UCSD-AML1 (cell line): ENCODE results near the gene ALG11.
"Not testable (repeated sequence)": the region's sequence is repeated elsewhere in the genome, so short reads cannot be mapped to it uniquely, and the experiment has no call there.

Experiments
- DNase-seq: peaks from one replicate; lab custom pipeline; 2025; ENCODE audit not compliant: unreplicated experiment; lab: John Stamatoyannopoulos, UW

Gene ALG11, protein sequence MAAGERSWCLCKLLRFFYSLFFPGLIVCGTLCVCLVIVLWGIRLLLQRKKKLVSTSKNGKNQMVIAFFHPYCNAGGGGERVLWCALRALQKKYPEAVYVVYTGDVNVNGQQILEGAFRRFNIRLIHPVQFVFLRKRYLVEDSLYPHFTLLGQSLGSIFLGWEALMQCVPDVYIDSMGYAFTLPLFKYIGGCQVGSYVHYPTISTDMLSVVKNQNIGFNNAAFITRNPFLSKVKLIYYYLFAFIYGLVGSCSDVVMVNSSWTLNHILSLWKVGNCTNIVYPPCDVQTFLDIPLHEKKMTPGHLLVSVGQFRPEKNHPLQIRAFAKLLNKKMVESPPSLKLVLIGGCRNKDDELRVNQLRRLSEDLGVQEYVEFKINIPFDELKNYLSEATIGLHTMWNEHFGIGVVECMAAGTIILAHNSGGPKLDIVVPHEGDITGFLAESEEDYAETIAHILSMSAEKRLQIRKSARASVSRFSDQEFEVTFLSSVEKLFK

DNA sequence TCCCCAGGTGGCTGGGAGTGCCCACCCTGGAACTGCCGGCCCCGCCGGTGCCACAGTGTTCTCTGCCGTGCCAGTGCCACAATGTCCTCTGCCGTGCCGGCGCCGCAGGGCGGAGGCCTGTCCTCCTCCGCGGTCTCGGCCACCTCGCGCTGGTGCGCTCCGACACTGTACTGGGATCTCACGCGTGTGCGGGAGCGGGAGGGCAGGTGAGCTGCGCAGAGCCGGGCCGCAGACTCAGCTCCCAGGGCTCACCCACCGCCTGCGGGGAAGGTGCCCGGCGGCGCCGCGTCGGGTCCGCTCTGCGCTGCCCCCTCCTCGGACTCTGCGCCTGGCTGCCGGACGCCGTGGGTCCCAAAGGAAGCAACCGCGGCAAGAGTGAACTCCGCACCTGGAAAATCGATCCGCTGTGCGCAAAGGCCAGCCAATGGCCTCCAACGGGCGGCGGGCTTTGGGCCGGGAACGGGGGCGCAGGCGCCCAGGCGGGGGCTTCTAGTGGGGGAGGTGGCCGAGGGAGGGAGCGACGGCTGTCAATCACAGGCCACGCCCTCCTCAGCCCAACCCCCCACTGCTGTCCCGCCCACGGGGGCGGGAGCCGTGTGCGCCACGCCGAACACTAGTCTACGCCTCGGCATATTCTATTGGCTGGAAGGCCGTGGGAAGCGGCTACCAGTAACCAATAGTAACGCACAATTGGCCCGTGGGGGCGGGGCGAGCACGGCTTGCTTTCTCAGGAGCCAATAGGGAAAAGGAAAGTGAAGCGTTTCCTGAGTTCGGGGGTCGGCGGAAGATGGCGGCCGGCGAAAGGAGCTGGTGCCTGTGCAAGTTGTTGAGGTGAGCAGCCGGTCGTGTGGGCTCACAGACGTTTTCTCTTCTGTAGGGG lies at the start of gene ALG11:
Gene ALG11 (plus strand): TSS at position 767 of the 880 bp plus-strand sequence. CDS start 21 bp downstream, at position 788.
- peak; percentile 99 for DNase-seq

DNA sequence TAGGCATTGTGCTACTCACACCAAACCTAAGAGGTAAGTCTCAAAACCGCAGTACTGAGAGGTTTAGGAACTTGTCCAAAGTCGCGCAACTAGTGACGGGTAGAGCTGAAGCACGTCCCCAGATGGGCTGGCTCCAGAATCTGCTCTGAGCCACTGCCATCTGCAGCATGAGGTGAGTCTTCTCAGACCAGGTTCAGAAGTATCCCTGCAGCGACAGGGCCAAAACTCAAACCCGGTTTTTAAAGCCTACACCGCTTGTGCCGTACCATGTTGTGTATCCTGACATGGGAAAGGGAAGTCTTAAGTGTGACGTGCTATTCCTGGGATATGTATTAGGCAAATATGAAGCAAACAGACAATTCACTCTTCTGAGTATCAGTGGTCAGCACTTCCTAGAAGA lies 46.0 kb upstream of the ALG11 start:
- no peak for DNase-seq

DNA sequence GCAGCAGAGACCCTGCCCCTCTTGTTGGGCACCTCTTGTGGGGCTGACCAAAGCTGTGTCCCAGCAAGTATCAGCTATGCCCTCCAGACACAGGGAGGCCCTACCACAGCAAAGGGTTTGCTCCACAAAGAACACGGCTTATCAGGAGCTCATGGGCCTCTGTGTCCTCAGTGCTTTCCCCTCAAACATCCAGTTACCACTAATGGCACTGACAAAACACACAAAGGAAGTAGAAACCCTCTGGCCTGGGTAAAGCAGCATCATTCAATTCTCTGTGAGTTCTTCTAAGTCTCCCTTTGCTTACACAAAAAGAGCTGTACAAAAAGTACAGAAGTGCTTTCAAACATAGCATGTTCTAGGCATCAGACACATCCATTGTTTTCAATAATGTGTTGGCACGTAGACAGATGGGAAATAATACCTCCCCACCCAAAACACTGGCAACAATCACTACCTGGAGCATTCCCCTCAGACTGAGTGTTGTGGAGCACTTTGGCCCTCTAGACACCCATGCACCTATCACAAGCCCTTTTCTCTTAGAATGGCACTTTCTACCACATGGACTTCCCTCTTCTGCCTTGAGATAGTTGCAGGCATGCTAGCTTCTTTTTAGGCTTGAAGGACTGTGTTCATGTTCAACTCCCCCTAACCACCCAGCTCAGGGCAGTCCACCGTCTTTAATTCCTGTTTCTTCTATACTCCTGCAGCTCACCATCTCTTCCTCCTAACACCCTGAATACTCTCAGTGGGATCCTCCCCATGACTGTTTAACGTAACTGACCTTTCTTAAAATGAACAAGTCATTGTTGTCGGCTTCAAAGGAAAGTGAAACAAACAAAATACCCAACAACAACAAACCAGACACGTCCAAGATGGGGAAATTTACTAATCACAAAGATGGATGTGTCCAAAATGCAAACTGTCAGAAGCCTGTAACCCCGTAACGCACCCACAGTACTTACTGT lies 44.4 kb upstream of the ALG11 start:
- DNase-seq: no peak

DNA sequence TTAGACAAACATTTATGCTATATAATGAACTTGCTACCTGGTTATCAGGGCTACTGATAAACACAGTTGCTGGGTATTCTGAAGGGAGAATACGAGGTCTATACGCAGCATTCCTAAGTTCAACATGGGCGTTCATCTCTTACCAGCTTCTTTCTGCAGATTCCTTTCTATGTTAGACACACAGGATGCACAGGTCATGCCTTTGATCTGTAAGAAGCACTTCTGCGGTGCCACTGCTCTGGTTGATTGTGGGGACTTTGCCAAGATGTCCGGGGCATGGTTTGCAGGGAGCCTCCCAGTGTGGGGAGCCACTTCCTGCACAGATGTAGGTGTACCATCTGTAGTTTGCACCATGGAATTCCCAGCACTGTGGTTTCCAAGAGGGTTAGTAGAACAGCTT lies 41.8 kb upstream of the ALG11 start:
- no peak for DNase-seq

DNA sequence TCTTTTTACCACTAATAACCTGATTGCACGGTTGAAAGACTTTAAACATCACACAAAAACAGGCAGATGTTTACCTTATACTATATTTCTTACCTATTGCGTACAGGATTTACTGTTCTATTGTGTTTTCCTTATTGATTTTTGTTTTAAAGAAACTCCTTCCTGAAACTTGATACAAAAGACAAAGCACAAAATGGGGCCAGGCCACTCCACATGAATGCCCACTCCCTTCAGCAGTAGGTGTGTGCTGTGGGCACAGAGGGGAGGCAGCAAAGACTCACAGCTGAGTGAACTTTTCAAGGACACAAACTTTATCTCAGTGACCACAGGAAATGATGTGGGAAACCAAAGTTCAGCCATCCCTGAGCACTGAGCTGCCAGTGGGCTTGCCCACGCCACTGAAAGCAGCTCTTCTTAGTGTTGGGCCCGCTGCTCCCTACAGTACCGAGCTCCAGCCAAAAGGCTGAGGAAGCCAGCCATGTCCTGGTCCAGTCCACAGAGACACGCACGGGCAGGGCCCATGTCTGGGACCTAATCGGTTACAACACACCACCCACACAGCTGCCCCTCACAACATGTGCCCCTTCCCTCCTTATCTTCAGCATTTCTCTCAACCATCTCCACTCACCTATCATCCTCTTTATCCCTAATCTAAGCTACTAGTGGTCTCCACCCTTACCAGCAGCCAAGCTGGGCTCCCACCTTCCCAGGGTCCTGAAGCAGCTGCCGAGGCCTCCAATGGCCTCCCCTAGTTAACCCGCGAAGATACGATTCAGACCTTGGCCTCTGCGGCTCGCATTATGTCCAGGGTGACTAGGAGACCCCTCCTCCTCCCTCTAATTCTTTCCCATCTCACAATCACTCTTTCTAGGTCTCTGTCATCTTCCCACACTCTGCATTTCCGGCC lies 40.4 kb upstream of the ALG11 start:
- no peak for DNase-seq

DNA sequence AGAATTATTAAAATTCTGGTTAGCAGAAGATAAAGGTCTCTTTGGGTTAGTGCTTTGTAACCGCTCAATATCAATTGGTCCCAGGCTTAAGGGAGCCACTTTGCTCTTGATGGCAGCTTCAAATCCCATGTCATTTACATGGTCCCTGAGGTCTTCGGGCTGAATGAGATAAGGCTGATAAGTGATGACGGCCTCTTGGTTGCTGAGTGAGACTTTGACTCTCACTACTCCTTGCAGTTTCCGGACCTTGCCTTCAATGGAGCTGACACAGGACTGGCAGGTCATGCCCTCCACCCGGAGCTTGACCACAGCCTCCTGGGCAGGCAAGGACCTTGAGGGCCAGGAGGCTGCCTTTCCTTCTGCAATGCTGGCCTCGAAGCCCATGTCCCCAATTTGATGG lies 37.7 kb upstream of the ALG11 start:
- DNase-seq: no peak

DNA sequence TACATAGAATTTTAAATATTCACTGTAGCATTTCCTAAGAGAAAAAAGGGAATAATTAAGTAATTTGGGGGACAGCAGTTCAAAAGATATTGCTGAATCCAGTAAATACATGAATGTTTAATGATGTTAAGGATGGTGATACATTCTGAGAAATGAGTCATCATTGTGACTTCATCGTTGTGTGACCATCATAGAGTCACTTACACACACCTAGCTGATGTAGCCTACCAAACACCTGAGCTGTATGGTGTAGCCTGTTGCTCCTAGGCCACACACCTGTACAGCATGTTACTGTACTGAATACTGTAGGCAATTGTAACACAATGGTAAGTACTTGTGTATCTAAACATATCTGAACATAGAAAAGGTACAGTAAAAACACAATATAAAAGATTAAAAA lies 35.8 kb upstream of the ALG11 start:
- no peak for DNase-seq

DNA sequence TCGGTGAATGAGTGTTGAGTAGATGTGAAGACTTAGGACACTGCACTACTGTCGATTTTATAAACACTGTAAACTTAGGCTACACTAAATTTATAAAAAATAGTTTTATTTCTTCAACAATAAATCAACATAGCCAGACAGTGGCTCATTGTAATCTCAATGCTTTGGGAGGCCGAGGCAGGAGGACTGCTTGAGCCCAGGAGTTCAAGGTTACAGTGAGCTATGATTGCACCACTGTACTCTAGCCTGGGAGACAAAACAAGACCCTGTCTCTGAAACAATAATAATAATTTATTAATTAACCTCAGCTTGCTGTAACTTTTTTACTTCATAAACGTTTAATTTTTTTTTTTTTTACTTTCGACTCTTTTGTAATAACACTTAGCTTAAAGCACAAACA lies 35.3 kb upstream of the ALG11 start:
- no peak for DNase-seq

DNA sequence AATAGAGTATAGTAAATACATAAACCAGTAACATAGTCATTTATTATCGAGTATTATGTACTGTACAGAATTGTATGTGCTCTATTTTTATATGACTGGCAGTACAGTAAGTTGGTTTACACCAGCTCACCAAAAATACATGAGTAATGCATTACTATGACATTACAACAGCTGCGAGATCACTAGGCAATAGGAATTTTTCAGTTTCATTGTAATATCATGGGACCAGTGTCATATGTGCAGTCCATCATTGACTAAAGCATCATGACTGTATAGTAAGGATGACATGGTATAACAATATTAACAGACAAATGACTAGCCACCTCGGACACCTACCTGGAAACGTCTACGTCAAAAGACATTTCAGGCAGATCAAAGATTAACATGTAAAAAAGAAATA lies 34.6 kb upstream of the ALG11 start:
- no peak for DNase-seq

DNA sequence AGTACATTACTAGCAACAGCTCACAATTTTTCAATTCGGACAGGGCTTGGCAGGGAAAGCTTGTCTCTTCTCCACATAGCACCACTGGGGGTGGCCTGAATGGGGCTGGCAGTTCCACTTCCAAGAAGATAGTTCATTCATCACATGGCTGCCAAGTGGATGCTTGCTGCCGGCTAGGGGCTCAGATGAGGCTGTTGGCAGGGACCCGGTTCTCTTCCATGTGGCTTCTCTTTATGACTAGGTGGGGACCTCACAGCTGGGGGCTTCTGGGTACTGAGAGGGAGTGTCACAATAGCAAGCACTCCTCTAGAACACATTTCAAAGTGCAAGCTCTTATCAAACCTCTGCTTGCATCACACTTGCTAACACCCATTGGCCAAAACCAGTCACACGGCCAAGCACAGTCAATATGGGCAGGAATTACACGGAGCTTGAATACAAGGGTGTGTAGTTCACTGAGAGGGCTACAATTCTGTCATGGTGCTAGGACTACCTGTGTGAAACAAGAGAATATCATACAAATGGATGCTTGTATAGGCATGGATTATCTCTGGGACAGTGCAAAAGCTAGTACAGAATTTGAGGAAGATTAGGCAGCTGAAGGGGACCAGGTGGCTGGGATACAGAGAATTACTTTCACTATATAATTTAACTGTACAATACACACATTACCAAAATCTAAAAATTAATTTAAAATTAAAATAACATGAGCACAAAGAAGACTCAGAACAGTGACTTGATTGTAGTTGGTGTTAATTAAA lies 33.2 kb upstream of the ALG11 start:
- DNase-seq: no peak

DNA sequence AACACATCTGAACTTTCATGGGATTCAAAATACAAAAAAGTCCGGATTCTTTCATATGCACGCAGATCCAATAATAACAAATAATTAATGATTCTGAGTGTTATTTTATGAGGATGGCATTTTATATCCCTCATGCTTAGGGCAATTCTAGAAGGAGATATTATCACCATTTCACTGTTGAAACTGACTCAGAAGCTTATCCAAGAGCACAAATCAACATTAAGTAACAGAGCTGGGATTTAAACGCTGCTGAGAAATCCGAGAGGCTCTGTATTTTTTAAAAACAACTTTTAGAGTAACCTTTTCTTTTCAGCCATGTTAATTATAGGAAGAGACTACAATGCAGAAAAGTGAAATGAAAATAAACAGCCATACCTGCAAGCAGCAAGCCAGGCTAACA lies 31.3 kb upstream of the ALG11 start:
- no peak for DNase-seq

DNA sequence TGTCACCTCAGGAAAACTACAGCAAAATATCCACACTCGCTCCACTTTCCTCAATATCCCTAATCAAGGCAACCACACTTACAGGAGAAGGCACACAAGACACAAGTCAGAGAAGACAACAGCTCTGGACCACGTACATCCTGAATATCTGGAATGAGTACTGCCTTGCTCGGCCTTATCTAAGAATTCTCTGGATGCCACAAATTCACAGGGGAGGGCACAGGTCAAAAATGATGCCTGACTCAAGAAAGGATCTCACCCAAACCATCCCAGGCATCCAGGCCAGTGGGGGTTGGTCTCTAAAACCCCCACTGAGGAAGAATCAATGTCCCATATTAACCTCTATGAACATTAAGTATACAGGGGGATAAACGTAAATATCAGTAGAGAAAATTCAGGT lies 30.8 kb upstream of the ALG11 start:
- DNase-seq: no peak

DNA sequence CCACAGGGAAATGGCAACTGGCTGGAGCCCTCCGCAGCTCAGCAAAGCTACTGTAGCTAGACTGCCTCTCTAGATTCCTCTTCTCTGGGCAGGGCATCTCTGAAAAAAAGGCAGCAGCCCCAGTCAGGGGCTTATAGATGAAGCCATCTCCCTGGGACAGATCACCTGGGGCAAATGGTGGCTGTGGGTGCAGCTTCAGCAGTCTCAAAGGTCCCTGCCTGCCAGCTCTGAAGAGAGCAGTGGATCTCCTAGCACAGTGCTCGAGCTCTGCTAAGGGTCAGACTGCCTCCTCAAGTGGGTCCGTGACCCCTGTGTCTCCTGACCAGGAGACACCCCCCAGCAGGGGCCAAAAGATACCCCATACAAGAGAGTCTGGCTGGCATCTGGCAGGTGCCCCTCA lies 28.9 kb upstream of the ALG11 start:
- not testable (repeated sequence) for DNase-seq

DNA sequence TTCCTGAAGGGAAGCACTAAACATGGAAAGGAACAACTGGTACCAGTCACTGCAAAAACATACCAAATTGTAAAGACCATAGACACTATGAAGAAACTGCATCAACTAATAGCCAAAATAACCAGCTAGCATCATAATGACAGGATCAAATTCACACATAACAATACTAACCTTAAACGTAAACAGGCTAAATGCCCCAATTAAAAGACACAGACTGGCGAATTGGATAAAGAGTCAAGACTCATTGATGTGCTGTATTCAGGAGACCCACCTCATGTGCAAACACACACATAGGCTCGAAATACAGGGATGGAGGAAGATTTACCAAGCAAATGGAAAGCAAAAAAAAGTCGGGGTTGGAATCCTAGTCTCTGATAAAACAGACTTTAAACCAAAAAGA lies 27.3 kb upstream of the ALG11 start:
- DNase-seq: not testable (repeated sequence)

DNA sequence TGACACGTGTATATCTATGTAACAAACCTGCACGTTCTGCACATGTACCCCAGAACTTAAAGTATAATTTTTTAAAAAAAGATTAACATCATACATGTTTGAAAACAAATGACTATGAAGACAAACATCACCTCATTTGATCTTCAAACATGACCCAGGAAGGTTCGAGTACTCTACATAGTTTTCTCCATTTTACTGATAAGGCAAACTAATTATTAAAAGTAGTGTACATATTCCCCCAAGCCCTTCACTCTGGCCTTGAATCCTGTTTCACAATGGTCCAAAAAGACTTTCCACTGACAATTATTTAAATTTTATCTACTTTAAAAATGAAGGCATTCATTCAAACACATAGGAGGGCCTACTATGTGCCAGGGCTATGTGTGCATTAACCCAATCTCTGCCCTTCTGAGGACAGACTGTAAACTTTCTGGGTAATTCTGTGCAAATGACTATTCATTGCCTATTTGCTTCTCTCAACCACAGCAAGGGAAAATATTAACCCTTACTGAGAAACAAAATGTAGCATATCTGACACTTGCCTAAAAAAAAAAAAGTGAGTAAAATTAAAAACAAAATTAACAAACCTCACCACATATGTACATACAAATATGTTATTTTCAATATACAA lies 23.1 kb upstream of the ALG11 start:
- DNase-seq: no peak

DNA sequence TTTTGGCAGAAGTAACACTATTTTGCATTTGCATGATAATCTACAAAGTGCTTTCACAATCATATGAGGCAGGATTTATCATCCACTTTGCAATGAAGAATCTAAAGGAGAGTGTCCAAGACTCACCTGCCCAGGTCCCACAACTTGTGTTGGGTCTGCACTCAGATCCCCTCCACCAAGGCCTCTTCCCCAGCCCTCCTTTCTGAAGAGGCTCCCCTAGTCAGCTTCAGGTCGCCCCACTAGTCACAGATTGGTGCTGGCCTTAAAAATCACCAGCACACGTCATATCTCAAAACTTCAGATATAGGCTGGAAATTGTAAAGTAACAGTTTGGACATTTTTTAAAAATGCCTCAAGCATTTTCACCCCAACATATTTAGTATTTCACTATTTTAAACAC lies 18.5 kb upstream of the ALG11 start:
- no peak for DNase-seq

DNA sequence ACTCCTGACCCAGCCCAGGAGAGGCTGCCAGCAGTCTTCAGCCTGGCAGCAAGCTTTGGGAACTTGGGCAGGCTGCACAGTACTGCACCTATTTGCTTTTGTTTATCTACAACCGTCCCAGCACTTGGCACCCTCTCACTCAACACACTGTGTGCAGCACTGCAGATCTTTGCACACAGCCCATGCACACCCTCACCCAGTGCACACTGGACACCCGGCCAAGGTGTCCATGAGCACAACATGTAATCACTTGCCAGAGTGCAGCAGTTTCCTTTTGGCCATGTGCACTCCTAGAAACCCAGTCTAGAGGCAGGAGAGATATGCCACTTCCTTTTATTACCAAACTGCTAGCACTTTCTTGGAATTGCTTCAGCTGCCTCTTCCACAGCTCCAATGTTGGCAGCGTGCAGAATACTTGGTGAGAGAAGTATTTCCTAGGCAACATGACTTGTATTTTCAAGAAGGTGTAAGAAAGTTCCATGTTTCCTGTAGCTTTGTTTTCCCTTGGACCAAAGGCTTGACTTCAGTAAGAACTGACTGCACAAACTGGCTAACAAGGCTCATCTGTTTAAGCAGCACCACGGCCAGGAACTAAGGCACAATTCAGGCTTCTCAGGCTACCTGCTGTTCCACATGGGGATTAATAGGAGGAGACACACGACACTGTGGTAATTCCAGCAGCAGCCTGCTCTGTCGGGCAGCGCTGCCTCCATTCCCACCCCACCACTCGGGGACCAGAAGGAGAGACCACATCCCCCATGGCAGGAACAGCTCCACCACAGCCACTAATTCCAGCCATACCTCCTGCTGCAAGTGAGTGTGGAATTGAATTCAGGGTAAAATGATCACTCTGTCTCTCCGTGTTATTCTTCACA lies 16.3 kb upstream of the ALG11 start:
- peak; percentile 36 for DNase-seq

DNA sequence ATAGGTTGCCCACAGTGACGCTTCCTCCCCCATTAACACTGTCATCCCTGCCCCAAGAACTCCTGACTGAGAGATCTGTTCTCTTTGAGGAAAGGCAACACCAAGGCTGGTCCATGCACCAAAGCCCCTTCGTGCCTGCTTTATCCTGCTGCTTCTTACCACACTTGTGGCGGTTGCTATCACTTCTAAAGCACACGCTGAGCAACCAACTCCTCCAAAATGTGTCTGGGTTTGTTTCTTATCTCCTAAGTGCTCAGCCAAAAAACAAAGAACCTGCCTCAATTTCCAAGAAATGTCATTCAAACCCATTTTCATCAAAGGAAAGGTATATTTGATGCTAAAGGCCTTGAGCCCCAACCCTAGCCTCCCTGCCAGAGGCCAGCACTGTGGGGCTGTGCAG lies 15.6 kb upstream of the ALG11 start:
- no peak for DNase-seq
